ENCODE data around the gene STARD9. TPM values are rescaled to one million over a fixed set of nuclear protein-coding genes. Genes with fewer than 3 reads are reported as not detected.

STARD9 gene
- total RNA-seq: 1 to 10 TPM; 1.6 to 3.5 (median 2.0) TPM

DNA sequence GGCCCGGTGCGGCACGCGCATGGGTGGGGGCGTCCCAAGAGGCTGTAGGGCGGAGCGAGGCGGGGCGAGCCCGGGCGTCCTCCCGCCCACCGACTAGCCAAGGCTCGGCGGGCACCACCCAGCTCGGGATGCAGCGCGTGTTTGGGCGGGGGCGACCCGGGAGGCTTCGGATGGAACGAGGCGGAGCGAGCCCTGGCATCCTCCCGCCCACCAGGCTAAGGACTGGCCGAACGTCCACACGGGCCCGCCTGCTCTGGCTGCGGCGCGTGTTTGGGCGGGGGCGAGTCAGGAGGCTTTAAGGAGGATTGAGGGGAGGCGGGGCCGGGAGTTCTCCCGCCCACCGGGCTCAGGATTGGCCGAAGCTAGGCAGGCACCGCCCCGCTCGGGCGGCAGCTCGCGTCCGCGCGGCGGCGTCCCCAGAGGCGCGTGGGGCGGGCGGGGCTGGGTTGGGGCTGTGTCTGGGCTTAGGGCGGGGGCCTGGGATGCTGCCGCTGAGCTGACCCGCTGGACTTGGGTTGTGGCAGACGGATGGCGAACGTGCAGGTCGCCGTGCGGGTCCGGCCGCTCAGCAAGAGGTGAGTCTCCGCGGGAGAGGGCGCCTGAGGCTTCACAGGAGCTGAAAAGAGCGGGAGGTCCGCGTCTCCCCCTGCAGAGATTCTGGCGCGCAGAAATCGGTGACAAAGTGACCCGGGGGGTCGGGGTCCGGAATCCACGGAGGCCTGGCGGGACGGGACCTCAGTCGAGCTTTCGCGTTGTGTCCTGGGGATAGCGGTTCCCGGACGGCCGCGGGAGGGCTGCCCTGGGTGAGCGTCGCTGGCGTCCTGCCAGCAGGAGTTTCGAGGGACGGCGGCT lies at the start of gene STARD9:
Gene STARD9 (plus strand): TSS at position 419 of the 852 bp plus-strand sequence. CDS start 110 bp downstream, at position 529.
- H3K4me3 ChIP-seq: peak within 1 kb of the TSS; percentile 85 to 97 (median 91)
- H3K36me3 ChIP-seq: no peaks in the 10 kb centered on the region
- H3K4me1 ChIP-seq: peaks cover 14 to 15% of the 10 kb centered on the region in 2 donors
- TF ChIP-seq POLR2A (IDR thresholded peaks at IDR 0.05): peak; percentile 56 to 87
- TF ChIP-seq, protein P1, sequence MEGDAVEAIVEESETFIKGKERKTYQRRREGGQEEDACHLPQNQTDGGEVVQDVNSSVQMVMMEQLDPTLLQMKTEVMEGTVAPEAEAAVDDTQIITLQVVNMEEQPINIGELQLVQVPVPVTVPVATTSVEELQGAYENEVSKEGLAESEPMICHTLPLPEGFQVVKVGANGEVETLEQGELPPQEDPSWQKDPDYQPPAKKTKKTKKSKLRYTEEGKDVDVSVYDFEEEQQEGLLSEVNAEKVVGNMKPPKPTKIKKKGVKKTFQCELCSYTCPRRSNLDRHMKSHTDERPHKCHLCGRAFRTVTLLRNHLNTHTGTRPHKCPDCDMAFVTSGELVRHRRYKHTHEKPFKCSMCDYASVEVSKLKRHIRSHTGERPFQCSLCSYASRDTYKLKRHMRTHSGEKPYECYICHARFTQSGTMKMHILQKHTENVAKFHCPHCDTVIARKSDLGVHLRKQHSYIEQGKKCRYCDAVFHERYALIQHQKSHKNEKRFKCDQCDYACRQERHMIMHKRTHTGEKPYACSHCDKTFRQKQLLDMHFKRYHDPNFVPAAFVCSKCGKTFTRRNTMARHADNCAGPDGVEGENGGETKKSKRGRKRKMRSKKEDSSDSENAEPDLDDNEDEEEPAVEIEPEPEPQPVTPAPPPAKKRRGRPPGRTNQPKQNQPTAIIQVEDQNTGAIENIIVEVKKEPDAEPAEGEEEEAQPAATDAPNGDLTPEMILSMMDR (IDR thresholded peaks at IDR 0.05 in 4 of 5, conservative IDR thresholded peaks at IDR 0.05 in 1 of 5): peak in 1 of 5 experiments; percentile 10
- H3K27me3 ChIP-seq: peaks cover 0 to 5% (median 0%) of the 10 kb centered on the region in 3 donors
- H3K27ac ChIP-seq: peak within 1 kb of the TSS; percentile 85 to 93 (median 87)
- no peaks in the 10 kb centered on the region for H3K9me3 ChIP-seq
- ATAC-seq (peak; percentile 95 to 96), DNase-seq (peak; percentile 96 to 98)
- in situ Hi-C loops (cut with MboI; ENCODE audit: low sequenced_read_pairs in 4 of 4): no loop called here
- intact Hi-C loops (cut with DNase I; ENCODE audit: low total_unique reads): loop anchor here (1.0 to 10.0 kb wide), 4 partner anchors 27 to 349 kb away; partner anchors contain the start of genes HAUS2, LRRC57, SNAP23 and TTBK2

DNA sequence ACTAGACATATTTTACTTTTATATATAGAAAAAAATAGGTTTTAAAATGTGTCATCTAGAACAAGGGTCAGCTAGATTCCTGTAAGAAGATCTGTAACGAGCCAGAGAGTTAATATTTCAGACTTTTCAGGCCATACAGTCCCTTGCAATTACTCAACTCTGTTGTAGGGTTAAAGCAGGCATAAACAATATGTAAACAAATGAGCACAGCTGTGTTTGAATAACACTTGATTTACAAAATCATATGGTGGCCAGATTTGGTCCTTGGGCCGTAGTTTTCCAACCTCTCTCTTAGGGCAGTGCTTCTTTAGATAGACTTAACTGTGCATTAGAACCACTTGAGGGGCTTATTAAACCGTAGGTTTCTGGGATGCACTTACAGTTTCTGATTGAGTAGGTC lies 46.4 kb upstream of the STARD9 start:
- Histone ChIP-seq H3K36me3 (peaks cover 10 to 66% of the 10 kb centered on the region in 2 donors), H3K4me1 (no peaks in the 10 kb centered on the region), H3K27me3 (no peaks in the 10 kb centered on the region), H3K27ac (no peak overlapping the region), H3K9me3 (no peaks in the 10 kb centered on the region), H3K4me3 (no peak overlapping the region)
- in situ Hi-C loops (cut with MboI; ENCODE audit: low sequenced_read_pairs in 4 of 4): no loop called here
- intact Hi-C loops (cut with DNase I; ENCODE audit: low total_unique reads): no loop called here
- TF ChIP-seq, protein P1 (IDR thresholded peaks at IDR 0.05 in 4 of 5, conservative IDR thresholded peaks at IDR 0.05 in 1 of 5): no peak
- TF ChIP-seq POLR2A (IDR thresholded peaks at IDR 0.05): no peak
- no peak for DNase-seq
- ATAC-seq: no peak

DNA sequence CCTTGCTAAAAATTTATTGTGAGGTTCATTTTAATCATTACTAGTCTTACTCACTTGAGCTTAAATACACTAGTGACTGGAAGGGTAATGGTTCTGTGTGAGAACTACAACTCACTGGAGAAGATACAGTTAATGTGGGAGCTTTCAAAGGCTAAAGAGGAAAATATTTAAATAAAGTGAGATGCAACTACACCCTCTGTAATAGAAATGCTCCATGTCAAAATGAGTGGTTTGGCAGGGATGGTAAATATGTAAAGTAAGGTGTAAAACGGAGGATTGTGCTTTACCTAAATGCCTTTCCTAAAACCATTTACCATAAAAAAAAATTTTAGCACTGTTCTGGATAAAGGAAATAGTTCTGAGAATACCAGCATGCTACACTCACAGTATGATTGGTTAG lies 42.2 kb upstream of the STARD9 start:
- no peaks in the 10 kb centered on the region for H3K4me1 ChIP-seq
- DNase-seq (no peak), ATAC-seq (no peak)
- H3K9me3 ChIP-seq: no peaks in the 10 kb centered on the region
- H3K27ac ChIP-seq: no peak overlapping the region
- intact Hi-C loops (cut with DNase I; ENCODE audit: low total_unique reads) (no loop called here), in situ Hi-C loops (cut with MboI; ENCODE audit: low sequenced_read_pairs in 4 of 4) (loop anchor here in 1 of 4 donors (10.0 kb wide), 1 partner anchor 112 kb away; no protein-coding TSS in a partner anchor)
- peaks cover 10 to 49% of the 10 kb centered on the region in 2 donors for H3K36me3 ChIP-seq
- H3K27me3 ChIP-seq: no peaks in the 10 kb centered on the region
- H3K4me3 ChIP-seq: no peak overlapping the region
- TF ChIP-seq, protein P1 (IDR thresholded peaks at IDR 0.05 in 4 of 5, conservative IDR thresholded peaks at IDR 0.05 in 1 of 5): no peak
- no peak for TF ChIP-seq POLR2A (IDR thresholded peaks at IDR 0.05)

DNA sequence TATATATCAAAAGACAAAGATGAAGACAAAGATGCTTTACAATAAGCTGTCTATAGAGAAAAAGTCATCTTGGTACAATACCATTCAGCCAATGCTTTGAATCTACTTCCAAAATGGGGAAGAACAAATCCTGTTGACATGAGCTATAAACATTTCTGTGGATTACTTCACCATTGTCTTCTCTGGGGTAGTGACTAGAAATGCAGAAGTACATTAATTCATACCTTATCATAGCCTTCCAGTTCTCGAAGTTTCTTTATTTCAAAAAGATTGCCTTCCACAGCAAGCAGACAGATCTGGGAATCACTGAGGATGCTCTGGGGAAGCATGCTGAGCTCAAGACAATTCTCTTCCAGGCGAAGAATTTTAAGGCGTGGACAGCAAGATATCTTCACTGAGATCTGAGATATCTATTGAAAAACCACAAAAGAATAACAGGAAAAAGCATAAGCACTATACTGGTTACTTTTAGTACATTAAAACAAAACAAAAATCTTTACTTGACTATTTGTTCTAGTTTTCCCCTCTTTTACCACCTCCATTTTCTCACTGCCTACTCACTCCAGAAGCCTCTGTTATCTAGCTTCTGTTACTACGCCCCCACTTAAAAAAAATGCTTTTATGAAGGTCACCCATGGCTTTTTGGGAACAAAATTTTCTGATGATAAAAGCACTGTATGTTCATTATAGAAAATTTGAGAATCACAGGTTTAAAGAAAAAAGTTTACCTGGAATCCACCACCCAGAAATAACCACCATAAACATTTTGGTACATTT lies 30.4 kb upstream of the STARD9 start:
- no peak for DNase-seq
- Histone ChIP-seq H3K27ac (no peak overlapping the region), H3K36me3 (peaks cover 5 to 50% of the 10 kb centered on the region in 2 donors), H3K4me1 (peaks cover 27 to 30% of the 10 kb centered on the region in 2 donors), H3K4me3 (no peak overlapping the region), H3K27me3 (no peaks in the 10 kb centered on the region), H3K9me3 (no peaks in the 10 kb centered on the region)
- intact Hi-C loops (cut with DNase I; ENCODE audit: low total_unique reads) (loop anchor here (5.0 kb wide), 1 partner anchor 48 kb away; the partner anchor contains the start of gene SNAP23), in situ Hi-C loops (cut with MboI; ENCODE audit: low sequenced_read_pairs in 4 of 4) (loop anchor here in 1 of 4 donors (10.0 kb wide), 1 partner anchor 100 kb away; no protein-coding TSS in a partner anchor)
- no peak for ATAC-seq
- no peak for TF ChIP-seq POLR2A (IDR thresholded peaks at IDR 0.05)
- TF ChIP-seq, protein P1 (IDR thresholded peaks at IDR 0.05 in 4 of 5, conservative IDR thresholded peaks at IDR 0.05 in 1 of 5): no peak

Data from gastrocnemius medialis (tissue), 4 donors.